K562 (cell line): ENCODE measurements around the gene SETD3.

Experiments used
- GABPA ChIP-seq: fragments of 200-800 bp; sonication (Bioruptor generic); conservative IDR thresholded peaks from 2 replicates; pipeline ENCODE4 v1.6.1; 2016; ENCODE audit warnings: low read depth, missing genetic modification characterization, missing compliant biosample characterization
- LCOR ChIP-seq: sonication (generic); formaldehyde crosslinking; IDR thresholded peaks from 2 replicates; pipeline ENCODE4 v1.8.0; 2022; ENCODE audit warnings: mild to moderate bottlenecking, missing genetic modification reagents
- LEF1 ChIP-seq: fragments of 450-650 bp; IDR thresholded peaks from 2 replicates; pipeline ENCODE4 v1.6.1; 2016; ENCODE audit warnings: mild to moderate bottlenecking
- POLR2A ChIP-seq: fragments of 450-650 bp; conservative IDR thresholded peaks from 2 replicates; pipeline ENCODE4 v1.6.1; 2016
- SNRNP70 ChIP-seq: fragments of 200-400 bp; formaldehyde crosslinking; optimal IDR thresholded peaks from 2 replicates; pipeline ENCODE3; 2017; ENCODE audit warnings: low read depth, low read length
- TF ChIP-seq, protein P1 (sequence below): sonication (generic); formaldehyde crosslinking; IDR thresholded peaks from 2 replicates; pipeline ENCODE4 v1.8.1; 2022; ENCODE audit warnings: missing genetic modification reagents

DNA sequence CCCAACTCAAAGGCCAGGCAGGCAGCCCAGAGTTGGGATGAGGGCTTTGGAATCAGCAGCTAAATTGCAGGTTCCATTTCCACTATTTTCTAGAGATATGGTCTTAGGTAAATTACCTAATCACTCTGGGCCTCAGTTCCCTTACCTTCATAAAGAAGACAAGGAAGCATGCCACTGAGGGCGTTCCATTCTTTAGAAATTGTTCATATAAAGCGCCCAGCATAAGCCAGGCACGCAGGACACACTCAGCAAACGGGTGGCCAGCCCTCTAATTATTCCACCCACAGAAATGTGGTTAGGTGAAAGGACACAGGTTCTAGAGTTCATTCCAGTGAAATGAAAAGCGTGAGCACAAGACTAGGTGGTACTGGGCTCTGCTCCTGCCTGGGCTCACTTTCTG lies 120.8 kb downstream of the SETD3 start:
- no peak for TF ChIP-seq POLR2A
- no peak for TF ChIP-seq GABPA (tag)
- no peak for TF ChIP-seq LEF1
- TF ChIP-seq SNRNP70: no peak
- TF ChIP-seq, protein P1, sequence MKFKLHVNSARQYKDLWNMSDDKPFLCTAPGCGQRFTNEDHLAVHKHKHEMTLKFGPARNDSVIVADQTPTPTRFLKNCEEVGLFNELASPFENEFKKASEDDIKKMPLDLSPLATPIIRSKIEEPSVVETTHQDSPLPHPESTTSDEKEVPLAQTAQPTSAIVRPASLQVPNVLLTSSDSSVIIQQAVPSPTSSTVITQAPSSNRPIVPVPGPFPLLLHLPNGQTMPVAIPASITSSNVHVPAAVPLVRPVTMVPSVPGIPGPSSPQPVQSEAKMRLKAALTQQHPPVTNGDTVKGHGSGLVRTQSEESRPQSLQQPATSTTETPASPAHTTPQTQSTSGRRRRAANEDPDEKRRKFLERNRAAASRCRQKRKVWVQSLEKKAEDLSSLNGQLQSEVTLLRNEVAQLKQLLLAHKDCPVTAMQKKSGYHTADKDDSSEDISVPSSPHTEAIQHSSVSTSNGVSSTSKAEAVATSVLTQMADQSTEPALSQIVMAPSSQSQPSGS (CRISPR knock-in tag): no peak
- TF ChIP-seq LCOR (CRISPR knock-in tag): no peak
